Lung microvascular endothelial cell (primary cell): ENCODE data around the gene GPR180. TPM values are rescaled to one million over a fixed set of nuclear protein-coding genes. Genes with fewer than 3 reads are reported as not detected.
"Not testable (repeated sequence)": the region's sequence is repeated elsewhere in the genome, so short reads cannot be mapped to it uniquely, and the experiment has no call there.

Experiments
- DNase-seq, 2 donors: peaks; one replicate each; pipeline versions ENCODE4 v3.0.0 to v3.0.0-alpha.2; 2010; ENCODE audit warnings: low read depth in 2 of 2
- total RNA-seq: library from RNA; depleted of rRNA; stranded (reverse); fragments of >200 nt; gene quantifications from 2 replicates; pipeline ENCODE4 v1.2.1, GENCODE V29; 2014

Gene GPR180
- total RNA-seq, 1 donor from 2014 or later = 8.5 TPM

DNA sequence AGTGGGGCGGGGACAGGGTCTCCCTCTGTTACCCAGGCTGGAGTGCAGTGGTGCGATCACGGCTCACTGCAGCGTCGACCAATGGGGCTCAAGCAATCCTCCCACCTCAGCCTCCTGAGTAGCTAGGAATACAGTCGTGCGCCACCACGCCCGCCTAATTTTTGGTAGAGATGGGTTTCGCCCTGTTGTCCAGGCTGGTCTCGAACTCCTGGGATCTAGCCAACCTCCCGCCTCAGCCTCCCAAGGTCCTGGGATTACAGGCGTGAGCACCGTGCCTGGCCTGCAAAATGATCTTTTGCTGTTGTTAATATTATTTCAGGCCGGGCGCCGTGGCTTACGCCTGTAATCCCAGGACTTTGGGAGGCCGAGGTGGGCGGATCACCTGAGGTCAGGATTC is 5.1 kb upstream of the GPR180 start:
- DNase-seq = no peak

DNA sequence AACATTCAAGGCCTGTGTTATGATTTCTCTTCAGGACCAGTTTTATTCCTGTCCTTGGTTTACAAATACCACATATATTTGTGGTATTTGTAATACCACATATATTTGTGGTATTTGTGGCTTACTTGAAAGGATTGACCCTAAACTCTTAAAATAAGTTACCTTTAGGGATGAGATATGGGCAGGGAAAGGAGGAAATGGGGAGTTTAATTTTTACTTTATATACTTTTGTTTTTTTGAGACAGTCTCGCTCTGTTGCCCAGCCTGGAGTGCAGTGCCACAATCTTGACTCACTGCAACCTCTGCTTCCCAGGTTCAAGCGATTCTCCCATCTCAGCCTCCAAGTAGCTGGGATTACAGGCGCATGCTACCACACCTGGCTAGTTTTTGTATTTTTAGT is 3.4 kb upstream of the GPR180 start:
- DNase-seq = no peak

DNA sequence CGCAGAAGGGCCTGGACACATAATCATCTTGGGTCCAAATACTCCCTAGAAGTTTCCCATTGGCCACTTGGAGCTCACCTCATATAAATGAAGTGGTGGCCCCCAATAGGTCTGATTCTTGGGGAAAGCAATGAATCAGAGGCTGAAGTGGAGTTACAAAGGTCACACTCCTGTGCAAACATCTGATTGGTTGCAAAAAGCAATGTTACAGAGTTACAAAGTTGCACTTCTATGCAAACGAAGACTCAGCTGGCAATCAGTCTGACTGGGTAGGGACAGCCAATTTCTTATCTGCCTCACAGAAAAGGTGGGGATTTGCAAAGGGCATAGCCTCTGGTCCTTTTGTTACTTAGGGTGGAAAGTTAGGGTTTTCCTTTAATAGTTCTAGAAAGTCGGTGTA is 1.8 kb upstream of the GPR180 start:
- DNase-seq = no peak

DNA sequence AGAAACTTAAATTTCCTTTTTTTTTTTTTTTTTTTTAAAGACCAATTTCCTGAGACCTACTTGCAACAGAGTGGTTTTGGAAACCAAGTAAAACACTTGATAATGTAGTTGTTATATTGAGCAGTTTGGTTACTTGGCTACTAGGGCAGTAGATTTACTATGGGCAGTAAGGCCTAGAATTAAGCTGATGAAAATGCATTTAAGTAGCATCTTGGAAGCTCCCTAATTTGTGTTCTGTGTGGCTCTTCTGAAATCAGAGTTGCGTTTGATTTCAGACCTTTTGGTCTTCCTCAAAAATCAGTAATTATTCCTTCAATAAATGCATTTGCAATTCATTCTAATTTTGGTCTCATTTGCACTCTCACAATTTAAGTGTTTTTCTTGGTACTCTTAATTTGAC is 810 bp downstream of the GPR180 start:
- DNase-seq = no peak

DNA sequence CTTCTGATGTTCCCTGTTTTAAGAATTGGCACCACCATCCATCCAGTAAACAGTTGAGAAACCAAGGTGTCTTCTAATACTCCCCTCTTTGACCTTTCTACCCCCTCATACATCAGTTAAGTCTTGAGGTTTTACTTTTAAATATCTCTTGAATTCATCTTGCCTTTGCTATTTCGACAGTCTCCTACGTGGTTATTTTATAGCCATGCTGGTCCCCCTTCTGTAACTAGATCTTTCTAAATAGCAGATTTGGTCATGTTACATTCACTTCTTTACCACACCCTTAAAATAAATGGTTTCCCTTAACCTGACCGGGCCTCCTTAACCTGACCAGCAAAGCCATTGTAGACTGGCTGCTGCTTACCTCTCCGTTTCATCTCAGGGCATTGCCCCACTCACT is 5.4 kb downstream of the GPR180 start:
- DNase-seq = no peak

DNA sequence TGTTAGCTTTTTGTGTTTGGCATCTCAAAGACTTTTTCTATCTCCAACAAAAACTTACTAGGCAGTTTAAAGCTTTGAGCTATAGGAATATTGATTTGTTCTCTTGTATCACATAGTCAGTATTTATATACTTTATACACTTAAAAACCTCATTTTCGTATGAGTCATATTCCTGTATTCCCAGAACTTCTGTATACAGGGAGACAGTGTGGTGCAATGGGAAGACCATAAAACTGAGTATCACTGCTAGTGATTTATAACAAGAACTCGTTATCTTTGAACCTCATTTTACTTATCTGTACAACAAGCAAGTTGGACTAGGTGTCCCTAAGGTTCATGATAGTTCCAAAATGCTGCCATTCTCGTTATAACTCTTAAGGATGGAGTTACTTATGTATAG is 6.3 kb downstream of the GPR180 start:
- DNase-seq = no peak

DNA sequence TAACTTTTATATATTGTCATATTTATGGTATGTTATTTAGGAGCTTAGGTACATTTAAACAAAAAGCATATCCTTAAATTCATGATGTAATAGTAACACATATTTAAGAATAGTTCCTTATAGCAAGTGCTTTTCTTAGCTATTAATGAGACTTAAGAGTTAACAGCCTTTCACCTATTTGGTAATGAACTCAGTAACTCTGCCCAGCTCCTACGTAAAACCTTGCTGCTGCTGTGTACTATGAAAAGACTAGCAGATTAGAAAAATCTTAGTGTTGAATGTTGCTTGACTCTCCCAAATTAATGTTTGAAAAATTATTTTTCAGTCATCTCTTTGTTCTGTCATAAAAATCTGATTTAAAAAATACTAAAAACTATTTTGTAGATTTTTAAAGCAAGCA is 6.9 kb downstream of the GPR180 start:
- DNase-seq = no peak

DNA sequence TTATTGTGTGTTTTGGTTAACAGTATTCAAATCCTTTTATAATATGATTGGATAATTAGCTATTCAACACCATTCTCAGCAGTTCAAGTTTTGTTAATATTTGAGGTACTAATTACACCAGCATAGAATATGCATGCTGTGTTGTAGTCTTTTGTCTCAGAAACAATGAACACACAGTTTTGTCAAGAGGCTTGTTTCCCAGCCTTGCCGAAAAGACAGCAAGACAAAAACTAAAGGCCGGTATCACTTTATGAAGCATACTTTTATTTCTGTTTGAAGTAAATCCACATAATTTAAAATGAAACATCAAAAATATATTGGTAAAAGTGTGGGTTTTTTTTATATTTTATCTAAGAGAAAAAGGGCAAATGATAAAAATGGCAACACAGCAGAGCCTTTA is 7.5 kb downstream of the GPR180 start:
- DNase-seq = no peak

DNA sequence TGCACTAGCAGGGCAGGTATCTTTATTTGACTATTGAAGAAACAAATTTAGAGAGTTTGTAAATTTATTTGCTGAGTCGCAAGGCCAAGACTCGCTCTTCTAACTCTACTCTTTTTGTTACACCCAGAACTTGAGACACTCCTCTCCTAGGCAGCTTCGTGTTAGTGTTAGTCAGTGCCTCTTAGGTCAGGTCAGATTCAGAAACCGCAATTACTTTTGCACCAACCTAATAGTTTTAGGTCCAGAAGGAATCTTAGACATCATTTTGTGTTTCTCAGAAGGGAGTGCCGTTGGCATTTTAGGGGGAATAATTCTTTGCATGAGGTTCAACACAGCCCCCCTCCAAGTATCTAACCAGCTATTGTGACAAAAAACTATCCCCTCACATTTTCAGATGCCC is 8.8 kb downstream of the GPR180 start:
- DNase-seq = no peak

DNA sequence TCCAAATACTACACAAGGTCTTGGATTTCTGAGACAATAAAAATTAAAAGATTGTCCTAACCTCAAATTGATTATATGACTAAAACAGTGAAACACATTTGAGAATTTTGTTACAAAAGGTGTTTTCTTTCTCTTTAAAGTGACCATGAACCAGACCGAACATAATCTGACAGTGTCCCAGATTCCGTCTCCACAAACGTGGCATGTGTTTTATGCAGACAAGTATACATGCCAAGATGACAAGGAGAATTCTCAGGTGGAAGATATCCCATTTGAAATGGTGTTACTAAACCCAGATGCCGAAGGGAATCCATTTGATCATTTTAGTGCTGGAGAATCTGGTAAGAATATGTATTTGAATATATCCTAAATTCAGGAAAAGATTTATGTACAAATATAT is 10.4 kb downstream of the GPR180 start:
- no peak for DNase-seq

DNA sequence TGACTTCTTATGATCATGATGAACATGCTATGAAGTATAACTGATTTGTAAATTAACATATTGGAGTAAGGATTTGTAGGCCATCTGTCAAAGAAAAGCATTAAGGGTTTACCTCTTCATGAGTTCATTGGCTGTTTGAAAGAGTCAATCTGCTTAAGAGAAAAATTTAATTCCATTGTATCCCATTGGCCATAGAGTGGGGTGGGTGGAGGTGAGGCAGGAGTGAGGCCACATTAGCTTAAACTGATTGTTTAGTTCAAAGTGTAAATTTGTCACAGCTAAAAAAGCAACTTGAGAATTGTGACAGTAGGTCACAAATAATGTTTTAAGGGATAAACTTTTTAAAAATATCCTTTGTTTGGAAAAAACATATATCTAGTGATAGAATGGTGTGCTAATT is 11.4 kb downstream of the GPR180 start:
- no peak for DNase-seq

DNA sequence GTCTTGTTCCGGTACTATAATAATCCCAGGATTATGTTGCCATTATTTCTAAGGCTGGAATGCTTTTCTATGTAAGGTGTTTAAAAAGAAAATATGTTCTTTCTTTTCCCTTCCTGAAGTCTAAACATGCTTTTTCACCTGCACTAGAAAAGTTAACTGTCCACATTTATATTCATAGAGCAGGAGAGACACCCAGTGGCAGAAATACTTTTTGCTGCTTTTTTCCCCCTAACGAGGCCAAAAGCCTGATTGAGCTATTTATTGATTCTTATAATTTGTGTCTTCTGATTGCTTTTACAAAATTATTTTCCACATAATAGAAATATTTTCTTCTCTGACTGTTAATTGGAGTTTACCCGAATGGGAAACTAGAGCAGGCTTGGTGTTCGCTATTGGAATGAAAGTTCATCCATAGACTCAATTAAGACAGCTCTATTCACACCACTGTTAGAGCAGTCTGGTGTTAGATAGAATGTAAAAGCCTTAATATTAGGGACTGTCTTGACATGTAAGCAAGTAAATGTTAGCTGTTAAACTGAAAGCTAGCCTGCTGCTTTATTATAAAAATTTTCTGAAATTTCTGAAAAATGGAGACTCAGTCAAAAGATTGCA is 15.8 kb downstream of the GPR180 start:
- peak; percentile 36 to 60 for DNase-seq

DNA sequence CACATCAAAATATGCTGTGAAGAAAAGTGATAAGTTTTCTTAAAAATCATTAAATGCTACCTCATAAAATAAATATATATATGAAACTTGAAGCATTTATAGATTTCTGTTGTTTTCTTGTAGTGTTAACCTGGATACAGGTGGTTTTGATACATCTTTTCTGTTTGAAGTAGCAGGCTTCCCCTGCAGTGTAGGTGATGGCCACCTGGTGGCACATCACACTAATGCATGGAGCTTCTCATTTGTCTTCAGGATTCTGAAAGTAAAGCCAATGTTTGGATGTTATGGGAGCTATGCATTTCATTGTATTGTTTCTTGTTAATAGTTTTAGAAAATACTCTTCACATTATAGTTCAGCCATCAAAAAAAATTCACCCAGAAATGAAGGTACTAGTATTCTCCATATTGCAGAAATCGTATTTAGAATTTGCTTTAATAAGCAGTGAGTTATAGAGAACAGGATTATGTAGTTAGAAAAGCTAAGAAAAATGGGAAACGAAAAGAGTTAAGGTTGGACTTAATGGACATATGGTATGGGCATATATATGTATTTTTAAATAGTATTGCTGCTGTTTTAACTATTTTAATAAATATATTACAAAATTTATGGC is 18.7 kb downstream of the GPR180 start:
- DNase-seq = peak; percentile 54 to 58

DNA sequence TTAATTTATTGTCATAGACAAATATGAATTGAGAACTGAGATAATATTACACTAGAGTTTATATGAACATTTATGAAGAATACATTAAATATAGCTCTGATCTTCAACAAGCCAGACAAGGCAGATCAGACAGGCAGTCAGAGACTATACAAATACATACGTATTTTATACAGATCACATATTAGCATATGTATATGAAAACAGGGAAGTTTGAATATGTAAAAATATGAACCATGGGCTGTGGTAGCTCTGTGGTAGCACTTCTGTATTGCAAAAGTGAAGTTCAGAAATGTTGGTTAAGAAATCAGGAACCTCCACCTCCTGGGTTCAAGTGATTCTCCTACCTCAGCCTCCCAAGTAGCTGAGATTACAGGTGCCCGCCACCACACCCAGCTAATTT is 20.7 kb downstream of the GPR180 start:
- DNase-seq = no peak

DNA sequence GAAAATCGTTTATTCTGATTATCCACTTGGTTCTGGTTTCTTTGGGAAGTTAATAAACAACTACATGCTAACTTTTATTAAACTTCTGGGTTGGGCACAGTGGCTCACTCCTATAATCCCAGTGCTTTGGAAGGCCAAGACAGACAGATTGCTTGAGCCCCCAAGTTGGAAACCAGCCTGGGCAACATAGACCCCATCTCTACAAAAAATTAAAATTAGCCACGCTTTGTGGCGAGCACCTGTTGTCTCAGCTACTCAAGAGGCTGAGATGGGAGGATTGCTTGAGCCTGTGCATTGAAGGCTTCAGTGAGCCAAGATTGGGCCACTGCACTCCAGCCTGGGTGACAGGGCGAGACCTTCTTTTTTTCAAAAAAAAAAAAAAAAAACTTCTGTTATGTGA is 21.7 kb downstream of the GPR180 start:
- no peak for DNase-seq

DNA sequence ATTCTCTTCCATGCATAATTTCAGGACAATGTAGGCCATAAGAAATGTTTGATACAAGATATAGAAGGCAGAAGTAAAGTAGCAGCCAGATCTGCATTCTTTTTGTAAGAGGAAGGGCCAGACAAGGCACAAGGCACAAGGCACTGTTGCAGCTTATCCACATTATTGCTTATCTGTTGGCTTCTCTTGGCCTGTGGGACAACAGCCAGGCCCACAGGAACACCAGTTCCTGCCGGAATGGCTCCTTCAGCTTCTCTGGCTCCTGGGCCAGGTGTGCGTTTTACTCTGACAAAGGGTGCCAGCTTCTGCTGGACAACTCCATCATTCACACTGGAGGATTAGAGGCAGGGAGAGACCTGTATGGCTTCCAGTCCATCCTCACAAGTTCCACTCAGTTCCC is 29.2 kb downstream of the GPR180 start:
- DNase-seq = no peak

DNA sequence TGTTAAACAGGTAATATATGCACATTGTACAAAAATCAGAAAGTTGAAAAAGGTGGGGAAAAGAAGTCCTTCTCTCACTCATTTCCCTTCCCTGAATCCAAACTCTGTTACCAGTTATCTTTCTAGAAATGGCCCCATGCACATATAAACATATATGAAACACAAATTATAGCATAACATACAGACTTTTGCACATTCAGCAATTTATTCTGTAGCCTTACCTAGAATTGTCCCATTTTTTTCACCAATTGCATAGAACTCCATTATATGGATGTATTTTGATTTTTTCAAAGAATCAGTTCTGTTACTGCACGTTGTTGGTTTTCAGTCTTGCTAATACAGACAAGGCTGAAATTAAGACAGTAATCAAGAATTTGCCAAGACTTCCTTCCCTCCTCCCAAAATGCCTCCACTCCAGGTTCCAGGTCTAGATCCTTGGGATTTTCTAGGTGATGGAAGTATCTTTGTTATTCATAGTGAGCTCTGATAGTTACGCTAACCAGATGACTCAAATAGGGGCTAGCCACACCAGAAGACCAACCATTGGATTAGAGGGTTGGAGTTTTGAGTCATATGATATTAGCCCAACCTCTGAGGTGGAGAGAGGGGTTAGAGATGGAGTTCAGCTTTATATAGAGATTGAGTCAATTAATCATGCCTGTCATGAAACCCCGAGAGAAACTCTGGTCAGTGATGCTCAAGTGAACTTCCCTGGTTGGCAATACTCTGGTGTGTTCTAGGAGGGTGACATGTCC is 30.7 kb downstream of the GPR180 start:
- no peak for DNase-seq

DNA sequence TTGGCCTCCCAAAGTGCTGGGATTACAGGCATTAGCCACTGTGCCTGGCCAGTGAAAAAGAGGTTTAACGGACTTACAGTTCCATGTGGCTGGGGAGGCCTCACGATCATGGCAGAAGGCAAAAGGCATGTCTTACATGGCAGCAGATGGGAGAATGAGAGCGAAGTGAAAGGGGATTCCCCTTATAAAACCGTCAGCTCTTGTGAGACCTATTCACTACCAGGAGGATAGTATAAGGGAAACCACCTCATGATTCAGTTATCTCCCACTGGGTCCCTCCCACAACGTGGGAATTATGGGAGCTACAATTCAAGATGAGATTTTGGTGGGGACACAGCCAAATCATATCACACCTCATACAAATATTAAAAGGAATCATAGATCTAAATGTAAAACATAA is 34.4 kb downstream of the GPR180 start:
- DNase-seq = not testable (repeated sequence)

DNA sequence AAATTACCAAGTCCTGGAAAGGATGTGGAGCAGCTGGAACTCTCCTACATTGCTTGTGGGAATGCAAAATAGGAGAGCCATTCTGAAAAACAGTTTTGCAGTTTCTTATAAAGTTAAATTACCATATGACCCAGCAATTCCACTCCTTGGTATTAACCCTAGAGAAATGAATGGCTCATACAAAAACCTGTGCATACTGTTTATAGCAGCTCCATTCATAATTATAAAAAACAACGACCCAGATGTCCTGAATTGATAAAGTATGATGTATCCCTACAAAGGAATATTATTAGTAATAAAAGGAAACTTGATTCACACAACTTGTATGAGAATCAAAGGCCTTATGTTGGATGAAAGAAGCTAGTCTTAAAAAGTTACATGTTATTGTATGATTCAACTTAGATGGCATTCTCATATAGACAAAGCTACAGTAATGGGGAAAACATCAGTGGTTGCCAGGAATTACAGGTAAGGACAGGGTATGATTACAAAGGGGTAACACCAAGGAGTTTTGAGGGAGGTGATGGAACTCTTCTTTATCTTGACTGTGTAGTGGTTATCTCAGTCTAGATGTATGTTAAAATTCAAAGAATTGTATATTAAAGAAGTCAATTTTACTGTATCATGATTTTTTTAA is 35.4 kb downstream of the GPR180 start:
- DNase-seq = no peak

DNA sequence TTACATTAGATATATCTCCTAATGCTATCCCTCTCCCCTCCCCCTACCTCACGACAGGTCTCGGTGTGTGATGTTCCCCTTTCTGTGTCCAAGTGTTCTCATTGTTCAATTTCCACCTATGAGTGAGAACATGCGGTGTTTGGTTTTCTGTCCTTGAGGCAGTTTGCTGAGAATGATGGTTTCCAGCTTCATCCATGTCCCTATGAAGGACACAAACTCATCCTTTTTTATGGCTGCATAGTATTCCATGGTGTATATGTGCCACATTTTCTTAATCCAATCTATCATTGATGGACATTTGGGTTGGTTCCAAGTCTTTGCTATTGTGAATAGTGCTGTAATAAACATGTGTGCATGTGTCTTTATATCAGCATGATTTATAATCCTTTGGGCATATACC is 36.0 kb downstream of the GPR180 start:
- not testable (repeated sequence) for DNase-seq

DNA sequence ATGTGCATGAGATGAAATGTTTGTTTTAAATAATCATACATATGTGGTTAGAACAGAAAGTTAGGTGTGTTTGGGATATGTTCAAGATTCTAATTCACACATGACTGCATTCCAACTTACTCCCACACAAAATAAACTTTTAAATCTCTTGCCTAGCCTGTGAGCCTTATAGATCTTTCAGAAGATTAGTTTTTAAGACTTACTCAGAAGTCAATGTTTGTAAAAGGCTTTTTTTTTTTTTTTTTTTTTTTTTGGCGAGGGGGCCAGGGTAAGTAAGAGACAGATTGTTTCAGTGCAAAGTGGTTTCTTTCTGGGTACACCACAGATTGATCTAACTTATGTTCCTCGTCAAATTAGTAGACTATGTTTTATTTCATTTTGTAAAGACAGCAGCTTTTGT is 39.1 kb downstream of the GPR180 start:
- DNase-seq = no peak

DNA sequence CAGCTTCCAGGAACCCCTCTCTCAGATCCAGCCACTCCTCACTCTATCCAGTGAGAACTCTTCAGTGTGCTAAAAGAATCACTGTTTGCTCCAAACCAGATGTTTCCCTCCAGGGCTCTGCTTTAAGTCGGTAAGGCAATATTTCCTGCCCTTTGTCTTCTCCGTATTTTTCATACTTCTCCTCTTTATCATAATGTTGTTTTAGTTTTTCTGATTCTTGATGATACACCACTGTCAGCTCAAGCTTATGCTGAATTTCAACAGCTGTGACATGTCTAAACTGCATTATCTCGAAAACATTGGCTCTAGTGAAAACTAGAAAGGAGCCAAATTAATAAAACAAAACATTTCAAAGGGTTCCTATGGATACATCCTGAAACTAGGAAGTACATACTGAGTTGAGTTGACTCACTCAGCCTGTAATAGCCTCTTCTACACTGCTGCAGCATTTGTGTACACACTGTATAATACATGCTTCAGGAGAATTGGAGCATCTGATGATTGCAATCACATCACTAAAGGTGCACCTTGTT is 39.8 kb downstream of the GPR180 start:
- DNase-seq = peak; percentile 69 to 85
